ENCODE results near the gene RNASE4.

DNA sequence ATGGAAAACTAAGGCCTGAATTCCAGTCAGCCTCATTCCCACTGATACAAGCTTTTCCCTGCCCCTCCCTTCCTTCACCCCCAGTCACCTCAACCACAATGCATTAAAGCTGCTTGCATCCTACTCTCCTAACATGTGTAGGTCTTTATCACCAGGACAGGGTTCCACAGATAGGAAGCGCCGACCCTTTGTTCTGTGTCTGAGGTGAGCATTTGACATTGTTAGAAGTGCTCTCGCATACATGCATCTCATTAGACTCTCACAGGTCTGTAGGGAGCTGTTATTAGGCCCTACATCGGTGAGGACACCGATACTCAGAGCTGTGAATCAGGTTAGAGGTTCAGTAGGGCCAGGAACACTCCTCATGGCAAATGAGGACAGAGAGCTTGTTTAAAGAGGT lies 48.1 kb downstream of the RNASE4 start:
- TF ChIP-seq, protein P1, sequence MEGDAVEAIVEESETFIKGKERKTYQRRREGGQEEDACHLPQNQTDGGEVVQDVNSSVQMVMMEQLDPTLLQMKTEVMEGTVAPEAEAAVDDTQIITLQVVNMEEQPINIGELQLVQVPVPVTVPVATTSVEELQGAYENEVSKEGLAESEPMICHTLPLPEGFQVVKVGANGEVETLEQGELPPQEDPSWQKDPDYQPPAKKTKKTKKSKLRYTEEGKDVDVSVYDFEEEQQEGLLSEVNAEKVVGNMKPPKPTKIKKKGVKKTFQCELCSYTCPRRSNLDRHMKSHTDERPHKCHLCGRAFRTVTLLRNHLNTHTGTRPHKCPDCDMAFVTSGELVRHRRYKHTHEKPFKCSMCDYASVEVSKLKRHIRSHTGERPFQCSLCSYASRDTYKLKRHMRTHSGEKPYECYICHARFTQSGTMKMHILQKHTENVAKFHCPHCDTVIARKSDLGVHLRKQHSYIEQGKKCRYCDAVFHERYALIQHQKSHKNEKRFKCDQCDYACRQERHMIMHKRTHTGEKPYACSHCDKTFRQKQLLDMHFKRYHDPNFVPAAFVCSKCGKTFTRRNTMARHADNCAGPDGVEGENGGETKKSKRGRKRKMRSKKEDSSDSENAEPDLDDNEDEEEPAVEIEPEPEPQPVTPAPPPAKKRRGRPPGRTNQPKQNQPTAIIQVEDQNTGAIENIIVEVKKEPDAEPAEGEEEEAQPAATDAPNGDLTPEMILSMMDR (IDR thresholded peaks at IDR 0.05) = no peak
- TF ChIP-seq EP300 (IDR thresholded peaks at IDR 0.05) (no peak), POLR2A (IDR thresholded peaks at IDR 0.05) (no peak)

Data from ovary (tissue), 3 donors.